ENCODE measurements around the gene ANXA6.
"Not testable (repeated sequence)": the region's sequence is repeated elsewhere in the genome, so short reads cannot be mapped to it uniquely, and the experiment has no call there.

The ANXA6 gene

DNA sequence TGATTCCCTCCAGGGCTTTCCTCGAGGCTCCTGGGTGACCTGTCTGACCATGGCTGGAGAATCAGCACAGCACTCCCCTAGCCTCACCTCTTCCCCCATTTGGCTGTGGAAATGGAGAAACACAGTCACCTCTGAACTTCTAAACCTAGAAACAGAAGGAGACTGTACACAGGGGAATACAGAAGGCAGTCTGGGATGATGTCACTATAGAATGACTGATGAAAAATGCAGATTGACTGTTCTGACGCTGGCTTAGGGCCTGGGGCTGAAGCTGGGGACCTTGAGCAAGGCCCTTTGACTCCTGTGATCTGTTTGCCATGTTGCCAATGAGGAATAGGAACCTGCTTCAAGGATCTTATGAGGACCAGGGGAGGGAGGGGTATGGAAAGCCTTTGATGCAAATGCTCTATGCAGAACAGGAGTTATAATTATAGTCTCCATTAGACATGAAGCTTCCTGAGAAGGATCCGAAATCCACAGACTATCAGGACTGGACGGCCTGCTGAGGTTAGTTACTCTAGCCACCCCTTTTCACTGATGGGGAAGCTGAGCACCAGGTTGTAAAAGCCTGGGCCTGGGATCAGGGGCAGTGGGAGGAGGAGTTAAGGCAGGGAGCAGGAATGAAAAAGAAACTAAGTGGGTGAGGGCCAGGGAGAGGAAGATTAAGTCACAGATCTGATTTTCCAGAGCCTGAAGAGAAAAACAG, 24.4 kb upstream of the ANXA6 start:
- in situ Hi-C loops (cut with MboI; ENCODE audit: low sequenced_read_pairs) = no loop called here

GRCh38 chr5:151180291-151180690, 22.7 kb upstream of the ANXA6 start:
- in situ Hi-C loops (cut with MboI; ENCODE audit: low sequenced_read_pairs) = no loop called here

GRCh38 chr5:151179489-151179840, 21.9 kb upstream of the ANXA6 start:
- in situ Hi-C loops (cut with MboI; ENCODE audit: low sequenced_read_pairs) = no loop called here

DNA sequence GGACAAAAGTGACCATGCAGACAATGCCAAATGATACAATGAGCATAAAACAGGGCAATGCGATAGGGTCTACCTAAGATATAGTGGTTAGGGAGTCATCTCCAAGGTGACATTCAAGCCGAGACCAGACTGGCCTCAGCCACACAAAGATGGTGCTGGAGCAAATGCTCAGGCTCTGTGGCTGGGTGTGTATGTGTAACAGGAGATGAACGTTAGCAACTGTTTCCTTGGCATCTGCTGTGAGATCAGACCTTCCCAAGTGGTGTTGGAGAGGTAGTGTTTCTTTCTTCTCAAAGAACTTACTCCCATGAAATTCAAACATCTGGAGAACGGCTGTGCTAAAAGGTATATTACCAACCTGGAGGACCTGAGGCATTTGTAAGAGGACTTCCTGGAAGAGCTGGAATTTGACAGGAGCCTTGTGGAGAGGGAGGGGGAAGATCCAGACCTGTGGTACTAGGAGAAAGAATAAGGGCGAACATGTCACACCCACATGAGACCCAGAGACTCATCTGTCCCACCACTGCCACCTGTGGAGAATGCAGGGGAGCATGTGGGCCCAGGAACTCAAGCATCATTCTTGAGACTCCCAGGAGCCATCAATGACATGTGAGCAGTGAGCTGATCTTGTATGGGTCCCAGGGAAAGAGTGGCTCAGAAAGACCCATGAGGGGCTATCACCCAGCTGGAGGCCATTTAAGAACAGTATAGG, 21.4 kb upstream of the ANXA6 start:
- in situ Hi-C loops (cut with MboI; ENCODE audit: low sequenced_read_pairs) = no loop called here

DNA sequence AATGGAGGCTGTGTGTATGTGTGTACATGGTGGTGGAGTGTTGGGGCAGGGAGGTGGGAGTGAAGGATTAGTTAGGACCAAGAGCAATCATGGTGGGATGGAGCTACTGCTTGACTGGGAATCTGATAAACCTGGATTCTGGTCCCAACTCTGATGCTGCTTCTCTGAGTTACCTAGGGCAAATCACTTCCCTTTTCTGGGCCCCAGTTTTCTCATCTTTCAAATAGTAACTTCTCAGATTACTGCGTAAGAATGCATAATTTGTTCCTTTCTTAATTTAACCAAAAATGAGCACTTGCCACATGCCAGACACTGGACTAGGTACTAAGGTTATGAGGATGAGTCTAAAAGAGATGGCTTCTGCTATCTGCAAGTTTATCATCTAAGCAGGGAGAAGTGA, 20.8 kb upstream of the ANXA6 start:
- in situ Hi-C loops (cut with MboI; ENCODE audit: low sequenced_read_pairs) = no loop called here

GRCh38 chr5:151176268-151176667, 18.7 kb upstream of the ANXA6 start:
- in situ Hi-C loops (cut with MboI; ENCODE audit: low sequenced_read_pairs) = not testable (repeated sequence)

DNA sequence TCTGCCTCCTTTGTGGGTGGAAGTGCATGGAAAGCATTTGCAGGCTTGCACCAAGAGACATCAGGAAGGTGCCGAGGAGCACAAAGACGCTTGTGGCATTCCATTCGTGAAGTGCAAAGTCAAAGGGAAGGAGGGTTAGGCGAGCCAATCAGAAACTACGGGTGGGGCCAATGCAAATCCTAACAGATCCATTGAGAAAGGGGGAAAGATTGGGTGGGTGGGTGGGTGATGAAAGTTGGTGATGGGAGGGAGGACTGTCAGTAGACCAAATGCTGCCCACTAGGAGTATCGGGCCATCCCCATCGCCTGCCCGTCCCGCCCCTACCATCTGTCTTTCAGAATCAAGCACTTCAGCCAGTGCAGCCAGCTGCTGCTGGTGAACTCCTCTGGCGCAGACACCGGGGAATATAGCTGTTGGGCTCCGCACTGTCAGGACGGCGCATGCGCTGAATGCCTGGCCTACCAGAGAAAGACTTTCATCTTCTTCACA, 17.1 kb upstream of the ANXA6 start:
- in situ Hi-C loops (cut with MboI; ENCODE audit: low sequenced_read_pairs) = no loop called here

DNA sequence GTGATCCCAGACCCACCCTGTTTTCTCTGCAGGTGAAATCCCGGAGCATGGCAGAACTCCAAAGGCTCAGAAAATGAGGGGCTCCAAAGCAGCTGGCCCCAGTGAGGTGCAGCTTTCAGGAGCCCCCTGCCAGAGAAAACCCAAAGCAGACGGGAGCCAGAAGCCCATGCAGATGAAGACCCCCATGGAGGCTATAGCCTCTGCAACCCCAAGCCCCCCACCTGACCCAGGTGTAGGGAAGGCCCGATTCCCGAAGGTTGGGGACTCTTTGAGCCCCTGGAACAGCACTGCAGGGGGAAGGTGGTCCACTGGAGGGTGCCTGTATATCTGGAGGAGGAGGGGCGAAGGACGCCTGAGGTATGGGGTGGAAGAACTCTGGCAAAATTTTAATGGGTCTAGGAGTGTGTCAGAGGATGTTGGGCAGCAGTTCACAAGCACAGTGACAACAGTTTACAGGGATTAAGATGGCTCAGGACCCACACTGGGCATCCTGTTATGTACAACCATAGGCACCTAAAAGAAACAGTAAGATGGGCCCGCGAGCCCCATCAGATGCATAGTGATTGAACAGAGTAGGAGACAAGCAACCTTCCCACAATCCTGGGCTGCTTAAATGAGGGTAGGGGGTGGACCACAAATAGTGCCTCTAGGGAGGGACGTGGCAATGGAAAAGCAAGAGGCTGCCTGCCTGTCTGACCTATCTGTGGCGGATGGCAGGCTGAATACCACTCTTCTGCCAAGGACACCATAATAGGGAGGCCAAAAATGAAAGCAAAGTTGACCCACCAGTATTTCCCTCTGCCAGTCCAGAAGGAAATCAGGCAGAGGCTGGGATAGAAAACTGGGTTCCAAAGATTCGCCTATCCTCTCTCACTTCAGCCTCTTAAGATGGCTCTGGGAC, 16.4 kb upstream of the ANXA6 start:
- in situ Hi-C loops (cut with MboI; ENCODE audit: low sequenced_read_pairs) = no loop called here

- in situ Hi-C loops (cut with MboI; ENCODE audit: low sequenced_read_pairs) = no loop called here
Measured at GRCh38 chr5:151171529-151171928, 13.9 kb upstream of the ANXA6 start.

DNA sequence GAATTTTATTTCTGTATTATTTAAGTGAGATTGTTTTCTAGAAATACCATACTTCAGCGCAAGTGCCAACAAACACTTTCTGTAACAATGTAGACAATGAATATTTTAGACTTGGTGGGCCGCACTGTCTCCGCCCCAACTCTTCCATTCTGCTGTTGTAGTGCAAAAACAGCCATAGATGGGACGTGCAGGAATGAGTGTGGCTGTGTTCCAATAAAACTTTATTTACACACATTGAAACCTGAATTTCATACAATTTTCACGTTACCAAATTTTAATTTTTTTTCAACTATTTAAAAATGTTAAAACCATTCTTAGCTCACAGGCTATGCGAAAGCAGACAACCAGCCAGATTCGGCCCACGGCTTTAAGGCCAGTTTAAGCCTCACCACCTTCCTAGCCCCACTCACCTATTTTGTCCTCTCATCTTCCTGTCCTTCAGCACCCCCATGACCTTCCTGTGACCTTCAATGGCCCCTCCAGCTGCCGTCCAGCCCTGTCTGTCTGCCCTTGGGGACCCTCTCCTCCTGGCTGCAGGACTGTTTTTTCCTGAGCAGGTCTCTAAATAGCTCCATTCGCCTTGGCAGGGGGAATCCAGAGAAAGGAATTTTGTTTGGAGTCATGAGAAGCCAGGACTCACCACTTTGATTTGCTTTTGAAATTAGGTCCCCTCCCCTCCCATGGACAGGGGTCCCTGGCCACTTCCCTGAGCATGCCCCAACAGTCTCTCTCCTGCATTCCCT, 11.2 kb upstream of the ANXA6 start:
- in situ Hi-C loops (cut with MboI; ENCODE audit: low sequenced_read_pairs) = loop anchor here (10.0 kb wide), 1 partner anchor 114 kb away; no protein-coding TSS in a partner anchor

- in situ Hi-C loops (cut with MboI; ENCODE audit: low sequenced_read_pairs) = loop anchor here (10.0 kb wide), 1 partner anchor 112 kb away; no protein-coding TSS in a partner anchor
Measured at GRCh38 chr5:151167022-151167421, 9.4 kb upstream of the ANXA6 start.

- in situ Hi-C loops (cut with MboI; ENCODE audit: low sequenced_read_pairs) = loop anchor here (5.0 to 10.0 kb wide), 2 partner anchors 43 to 110 kb away; no protein-coding TSS in a partner anchor
Measured at GRCh38 chr5:151164687-151165392, 7.3 kb upstream of the ANXA6 start.

DNA sequence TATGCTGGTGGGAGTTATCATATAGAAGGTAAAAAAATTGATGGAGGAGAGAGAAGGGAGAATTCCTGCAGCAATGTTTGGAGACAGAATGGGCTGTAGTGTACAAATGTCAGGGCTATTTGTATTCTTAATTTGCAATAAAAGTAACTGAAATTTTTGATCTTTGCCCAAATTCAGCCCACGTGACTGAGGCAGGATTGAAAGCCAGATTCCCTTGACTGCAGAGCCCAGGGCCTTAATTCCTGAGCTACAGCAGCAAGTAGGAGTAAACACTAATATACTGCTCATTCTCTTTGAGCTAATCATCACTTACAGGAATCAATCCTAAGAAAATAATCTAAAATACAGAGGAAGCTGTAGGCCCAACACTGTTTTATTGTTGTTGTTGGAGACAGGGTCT, 5.2 kb upstream of the ANXA6 start:
- in situ Hi-C loops (cut with MboI; ENCODE audit: low sequenced_read_pairs) = loop anchor here (5.0 to 10.0 kb wide), 2 partner anchors 40 to 108 kb away; no protein-coding TSS in a partner anchor

GRCh38 chr5:151159649-151160373, 2.2 kb upstream of the ANXA6 start:
- in situ Hi-C loops (cut with MboI; ENCODE audit: low sequenced_read_pairs) = loop anchor here (5.0 to 10.0 kb wide), 2 partner anchors 38 to 105 kb away; no protein-coding TSS in a partner anchor

- in situ Hi-C loops (cut with MboI; ENCODE audit: low sequenced_read_pairs) = no loop called here
Measured at GRCh38 chr5:151158287-151158661, 695 bp upstream of the ANXA6 start.

DNA sequence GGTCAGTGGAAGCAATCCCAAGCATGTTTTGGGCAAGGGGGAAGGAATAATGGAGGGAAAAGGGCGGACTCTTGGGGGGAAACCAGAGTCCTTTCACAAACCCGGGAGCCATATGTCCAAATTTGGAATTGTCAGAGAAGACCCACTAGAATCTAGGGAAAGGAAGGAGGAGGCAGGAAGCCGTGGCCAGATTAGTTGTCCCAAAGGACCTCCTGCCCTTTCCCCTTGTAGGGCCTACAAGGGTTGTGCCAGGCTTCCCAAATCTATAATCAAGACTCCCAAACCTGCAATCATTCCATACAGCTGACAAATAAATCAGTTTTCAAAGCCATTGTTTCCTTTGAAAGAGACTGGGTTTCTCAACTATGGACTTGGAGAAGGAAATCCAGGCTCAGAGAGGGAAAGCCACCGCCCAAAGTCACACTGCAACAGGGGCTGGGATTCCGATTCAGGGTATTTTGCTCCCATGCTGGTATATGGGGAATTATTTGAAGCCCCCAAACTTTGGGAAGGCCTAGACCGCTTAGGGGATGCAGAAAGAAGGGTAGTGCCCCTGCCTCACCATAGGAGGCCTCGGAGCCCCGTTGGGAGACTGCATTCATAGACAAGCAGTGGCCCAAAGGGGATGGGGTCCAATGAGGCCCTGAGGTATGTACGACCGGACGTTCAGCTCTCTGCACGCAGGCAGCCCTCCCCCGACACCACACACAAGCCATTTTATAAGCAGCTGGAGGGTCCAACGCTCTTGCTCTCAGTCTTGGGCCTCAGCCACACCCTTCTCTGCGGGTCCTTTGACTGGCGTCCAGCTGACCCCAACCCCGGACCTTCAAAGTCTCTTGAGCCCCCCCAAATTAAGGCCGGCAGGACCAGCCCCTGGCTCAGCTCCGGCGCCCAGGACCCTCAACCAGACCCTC, 815 bp downstream of the ANXA6 start:
- in situ Hi-C loops (cut with MboI; ENCODE audit: low sequenced_read_pairs) = no loop called here

DNA sequence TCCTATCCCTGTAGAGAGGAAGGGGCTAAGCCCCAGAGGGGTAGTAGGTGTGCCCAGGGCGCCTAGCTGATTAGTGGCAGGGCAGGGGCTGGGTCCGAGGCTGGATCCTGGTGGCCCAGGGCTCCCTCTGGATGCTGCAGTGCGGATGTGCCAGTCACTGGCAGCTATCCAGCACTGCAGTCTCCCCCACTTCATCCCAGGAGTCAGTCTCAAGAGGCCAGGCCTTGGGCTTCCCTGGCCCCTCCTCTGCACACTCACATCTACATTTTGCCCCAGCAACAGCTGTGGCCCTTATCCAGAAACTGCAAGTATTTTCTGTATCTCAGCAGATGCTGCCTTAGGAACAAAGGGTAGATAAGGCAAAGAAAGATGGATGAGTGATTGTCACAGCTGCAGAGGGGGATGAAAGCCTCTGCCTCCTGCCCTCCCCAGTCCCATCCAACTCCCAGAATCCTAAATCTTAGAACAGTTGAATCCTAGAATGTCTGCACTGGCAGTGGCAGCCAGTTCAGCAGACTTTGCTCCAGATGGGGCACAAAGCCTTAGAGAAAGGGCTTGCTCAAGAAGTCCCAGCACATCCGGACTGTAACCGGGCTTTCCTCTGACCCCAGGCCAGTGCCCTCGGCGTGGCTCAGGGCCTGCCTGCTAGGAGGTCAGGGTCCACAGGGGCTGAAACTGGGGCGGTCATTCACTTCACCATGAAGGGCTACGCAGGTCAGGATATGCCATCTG, 1.6 kb downstream of the ANXA6 start:
- in situ Hi-C loops (cut with MboI; ENCODE audit: low sequenced_read_pairs) = no loop called here
